ENCODE measurements around the gene CUBN.

DNA sequence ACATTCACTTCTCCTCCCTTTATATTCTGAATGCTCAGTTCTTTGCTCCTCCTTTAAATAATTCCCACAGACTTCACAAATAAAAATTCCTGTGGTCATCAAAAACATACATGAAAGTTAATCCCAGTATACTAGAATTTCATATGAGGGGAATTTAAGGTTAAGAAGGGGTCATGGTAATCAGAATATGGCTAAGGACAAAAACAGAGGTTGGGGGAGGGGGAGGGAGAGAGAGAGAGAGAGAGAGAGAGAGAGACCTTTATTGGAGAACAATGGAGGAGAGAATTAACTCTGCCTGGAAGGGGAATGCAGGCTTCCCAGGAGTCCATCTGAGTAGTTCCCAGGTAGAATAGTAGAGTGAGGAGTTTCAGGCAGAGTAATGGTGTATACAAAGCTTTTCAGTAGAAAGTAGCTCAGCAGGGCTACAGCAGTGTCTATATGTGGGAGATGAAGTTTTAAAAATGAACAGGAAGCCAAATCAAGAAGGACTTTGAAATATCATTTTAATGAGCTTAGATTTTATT is 5.2 kb upstream of the CUBN start:
- no peak for TF ChIP-seq EP300 (IDR thresholded peaks at IDR 0.05)
- TF ChIP-seq USF2 (IDR thresholded peaks at IDR 0.05) = no peak
- no peak for TF ChIP-seq RCOR1 (IDR thresholded peaks at IDR 0.05; ENCODE audit: low read depth, low read length)
